KMS-11 (cell line): Measurements from ENCODE around the gene CACNA1I.

Source experiments
- H2AFZ ChIP-seq: fragments of 200-600 bp; sonication (generic); 2 replicates; pipeline ENCODE4 v1.6.1; 2016; ENCODE audit warnings: antibody characterized with exemption, mixed run types, low read depth
- H3K27ac ChIP-seq: fragments of 200-600 bp; sonication (generic); 2 replicates; pipeline ENCODE4 v1.6.1; 2016; ENCODE audit warnings: mild to moderate bottlenecking, mixed run types
- H3K27me3 ChIP-seq: fragments of 200-600 bp; sonication (generic); 2 replicates; pipeline ENCODE4 v1.6.1; 2017; ENCODE audit warnings: mild to moderate bottlenecking, low read depth, mixed run types, moderate library complexity; ENCODE audit not compliant: insufficient read depth
- H3K36me3 ChIP-seq: fragments of 200-600 bp; sonication (generic); 2 replicates; pipeline ENCODE4 v1.6.1; 2017; ENCODE audit warnings: mild to moderate bottlenecking, mixed run types; ENCODE audit not compliant: insufficient read depth
- H3K4me1 ChIP-seq: fragments of 200-600 bp; sonication (generic); 2 replicates; pipeline ENCODE4 v1.6.1; 2016; ENCODE audit warnings: mild to moderate bottlenecking, low read depth, mixed run types; ENCODE audit not compliant: poor library complexity, severe bottlenecking
- H3K4me2 ChIP-seq: fragments of 200-600 bp; sonication (generic); 2 replicates; pipeline ENCODE4 v1.7.0; 2016; ENCODE audit warnings: mild to moderate bottlenecking, mixed run types
- H3K4me3 ChIP-seq: fragments of 200-600 bp; sonication (generic); IDR thresholded peaks from 2 replicates; pipeline ENCODE4 v1.6.1; 2017; ENCODE audit warnings: low read depth, low read length, mixed read lengths; ENCODE audit not compliant: insufficient read depth
- H3K79me2 ChIP-seq: fragments of 200-600 bp; sonication (generic); 2 replicates; pipeline ENCODE4 v1.6.1; 2016; ENCODE audit warnings: low read depth, mixed run types; ENCODE audit not compliant: insufficient read depth
- H3K9ac ChIP-seq: fragments of 200-600 bp; sonication (generic); 2 replicates; pipeline ENCODE4 v1.6.1; 2016; ENCODE audit warnings: mild to moderate bottlenecking, mixed run types
- H4K20me1 ChIP-seq: fragments of 200-600 bp; sonication (generic); 2 replicates; pipeline ENCODE4 v1.6.1; 2016; ENCODE audit warnings: mild to moderate bottlenecking, mixed run types; ENCODE audit not compliant: insufficient read depth
- CTCF ChIP-seq: fragments of 200-600 bp; sonication (generic); conservative IDR thresholded peaks from 2 replicates; pipeline ENCODE4 v1.6.1; 2017; ENCODE audit warnings: low read depth, mild to moderate bottlenecking, antibody characterized with exemption, low read length, moderate library complexity, mixed read lengths

CACNA1I gene

GRCh38 chr22:39723463-39723862, 152.9 kb downstream of the CACNA1I start:
- Histone ChIP-seq H3K4me2 (no peak overlapping the region), H2AFZ (no peak overlapping the region), H3K27me3 (peaks cover 52% of the 10 kb centered on the region), H3K4me3 (no peak overlapping the region), H4K20me1 (no peaks in the 10 kb centered on the region), H3K79me2 (no peaks in the 10 kb centered on the region), H3K27ac (no peak overlapping the region), H3K9ac (no peak overlapping the region), H3K36me3 (no peaks in the 10 kb centered on the region), H3K4me1 (no peaks in the 10 kb centered on the region)
- TF ChIP-seq CTCF: no peak

- H4K20me1 ChIP-seq: no peaks in the 10 kb centered on the region
- no peak overlapping the region for H3K4me3 ChIP-seq
- H3K27ac ChIP-seq: no peak overlapping the region
- H3K9ac ChIP-seq: no peak overlapping the region
- H3K4me1 ChIP-seq: no peaks in the 10 kb centered on the region
- H3K36me3 ChIP-seq: no peaks in the 10 kb centered on the region
- H3K4me2 ChIP-seq: no peak overlapping the region
- no peak overlapping the region for H2AFZ ChIP-seq
- TF ChIP-seq CTCF: no peak
- no peaks in the 10 kb centered on the region for H3K79me2 ChIP-seq
- peaks cover 55% of the 10 kb centered on the region for H3K27me3 ChIP-seq
These were observed 153.4 kb downstream of the CACNA1I start for GRCh38 chr22:39723899-39724351.

- no peaks in the 10 kb centered on the region for H3K36me3 ChIP-seq
- no peak overlapping the region for H3K27ac ChIP-seq
- H3K4me1 ChIP-seq: no peaks in the 10 kb centered on the region
- no peaks in the 10 kb centered on the region for H3K79me2 ChIP-seq
- H3K27me3 ChIP-seq: peaks cover 55% of the 10 kb centered on the region
- H2AFZ ChIP-seq: no peak overlapping the region
- H4K20me1 ChIP-seq: no peaks in the 10 kb centered on the region
- TF ChIP-seq CTCF: no peak
- no peak overlapping the region for H3K4me2 ChIP-seq
- no peak overlapping the region for H3K9ac ChIP-seq
- H3K4me3 ChIP-seq: no peak overlapping the region
These were observed 153.8 kb downstream of the CACNA1I start for GRCh38 chr22:39724390-39724789.

GRCh38 chr22:39724857-39725256, 154.3 kb downstream of the CACNA1I start:
- no peak overlapping the region for H3K4me3 ChIP-seq
- H3K4me2 ChIP-seq: no peak overlapping the region
- no peaks in the 10 kb centered on the region for H3K4me1 ChIP-seq
- H2AFZ ChIP-seq: no peak overlapping the region
- H4K20me1 ChIP-seq: no peaks in the 10 kb centered on the region
- no peak for TF ChIP-seq CTCF
- H3K27ac ChIP-seq: no peak overlapping the region
- peaks cover 55% of the 10 kb centered on the region for H3K27me3 ChIP-seq
- no peak overlapping the region for H3K9ac ChIP-seq
- no peaks in the 10 kb centered on the region for H3K36me3 ChIP-seq
- no peaks in the 10 kb centered on the region for H3K79me2 ChIP-seq
